ENCODE data around the gene FGF7. TPM values are rescaled to one million over a fixed set of nuclear protein-coding genes. Genes with fewer than 3 reads are reported as not detected.
A peak's percentile ranks its signal among the peaks of the same experiment; 100 is the strongest.

Gene FGF7
- total RNA-seq, 3 donors from 2014 or later: 33.7 to 178 (median 42.9) TPM

DNA sequence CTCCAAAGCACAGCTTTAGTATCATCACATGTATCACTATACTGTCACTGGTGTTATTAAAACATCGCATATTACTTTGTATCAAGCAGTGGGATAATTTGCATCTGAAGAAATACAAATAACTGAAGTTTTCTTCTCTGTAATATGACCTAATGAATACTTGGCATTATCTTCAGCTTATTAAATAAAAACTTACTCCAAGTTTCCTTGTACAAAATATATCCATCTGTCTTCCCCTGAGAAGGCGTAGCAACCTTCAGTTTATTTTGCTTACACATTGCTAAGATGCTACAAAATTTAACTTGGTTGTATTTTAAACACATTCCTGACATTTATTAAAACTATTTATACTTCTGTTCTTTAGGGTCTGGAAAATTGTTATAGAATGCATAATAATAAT lies 13.7 kb downstream of the FGF7 start:
- intact Hi-C loops (cut with DNase I; ENCODE audit: low total_unique reads): no loop called here
- Histone ChIP-seq H3K27me3 (no peaks in the 10 kb centered on the region), H3K36me3 (no peaks in the 10 kb centered on the region), H3K4me3 (peak overlapping the region in 1 of 3 donors; percentile 37), H3K27ac (no peak overlapping the region), H3K4me1 (no peaks in the 10 kb centered on the region), H3K9me3 (no peaks in the 10 kb centered on the region)
- no peak for DNase-seq (ENCODE audit: low spot score in 2 of 2)
- no peak for TF ChIP-seq POLR2AphosphoS5 (IDR thresholded peaks at IDR 0.05)

DNA sequence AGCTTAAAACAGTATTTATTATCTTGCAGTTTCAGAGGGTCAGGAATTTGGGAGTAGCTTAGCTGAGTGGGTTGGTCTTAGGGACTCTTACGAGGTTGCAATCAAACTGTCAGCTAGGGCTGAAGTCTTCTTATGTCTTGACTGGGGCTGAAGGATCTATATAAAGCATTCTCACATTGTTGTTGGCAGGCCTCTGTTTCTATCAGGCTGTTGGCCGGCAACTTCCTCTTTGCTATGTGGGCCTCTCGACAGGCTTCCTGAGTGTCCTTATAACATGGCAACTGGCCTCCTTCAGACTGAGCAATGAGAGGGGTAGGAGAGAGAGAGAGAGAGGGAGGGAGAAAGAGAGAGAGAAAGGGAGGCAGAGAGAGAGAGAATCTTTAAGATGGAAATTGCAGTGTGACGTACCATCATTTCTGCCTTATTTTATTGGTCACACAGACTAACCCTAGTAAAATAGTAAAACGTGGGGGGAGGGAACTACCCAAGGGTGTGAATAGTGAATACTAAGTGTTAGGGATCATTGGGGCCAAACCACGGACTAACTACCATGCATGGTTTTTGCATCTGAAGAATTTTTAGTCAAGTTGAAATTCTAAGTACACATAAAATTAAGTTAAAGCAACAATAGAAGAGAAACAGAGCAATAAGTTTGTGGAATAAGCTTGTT lies 16.1 kb downstream of the FGF7 start:
- no peak for DNase-seq (ENCODE audit: low spot score in 2 of 2)
- intact Hi-C loops (cut with DNase I; ENCODE audit: low total_unique reads): no loop called here
- no peaks in the 10 kb centered on the region for H3K4me1 ChIP-seq
- no peaks in the 10 kb centered on the region for H3K9me3 ChIP-seq
- H3K36me3 ChIP-seq: no peaks in the 10 kb centered on the region
- H3K27me3 ChIP-seq: no peaks in the 10 kb centered on the region
- H3K27ac ChIP-seq: peak overlapping the region; percentile 19 to 23
- H3K4me3 ChIP-seq: peak overlapping the region in 1 of 3 donors; percentile 41
- TF ChIP-seq POLR2AphosphoS5 (IDR thresholded peaks at IDR 0.05) (no peak), POLR2A (IDR thresholded peaks at IDR 0.05) (no peak)
- TF ChIP-seq, protein P1, sequence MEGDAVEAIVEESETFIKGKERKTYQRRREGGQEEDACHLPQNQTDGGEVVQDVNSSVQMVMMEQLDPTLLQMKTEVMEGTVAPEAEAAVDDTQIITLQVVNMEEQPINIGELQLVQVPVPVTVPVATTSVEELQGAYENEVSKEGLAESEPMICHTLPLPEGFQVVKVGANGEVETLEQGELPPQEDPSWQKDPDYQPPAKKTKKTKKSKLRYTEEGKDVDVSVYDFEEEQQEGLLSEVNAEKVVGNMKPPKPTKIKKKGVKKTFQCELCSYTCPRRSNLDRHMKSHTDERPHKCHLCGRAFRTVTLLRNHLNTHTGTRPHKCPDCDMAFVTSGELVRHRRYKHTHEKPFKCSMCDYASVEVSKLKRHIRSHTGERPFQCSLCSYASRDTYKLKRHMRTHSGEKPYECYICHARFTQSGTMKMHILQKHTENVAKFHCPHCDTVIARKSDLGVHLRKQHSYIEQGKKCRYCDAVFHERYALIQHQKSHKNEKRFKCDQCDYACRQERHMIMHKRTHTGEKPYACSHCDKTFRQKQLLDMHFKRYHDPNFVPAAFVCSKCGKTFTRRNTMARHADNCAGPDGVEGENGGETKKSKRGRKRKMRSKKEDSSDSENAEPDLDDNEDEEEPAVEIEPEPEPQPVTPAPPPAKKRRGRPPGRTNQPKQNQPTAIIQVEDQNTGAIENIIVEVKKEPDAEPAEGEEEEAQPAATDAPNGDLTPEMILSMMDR (IDR thresholded peaks at IDR 0.05): no peak

DNA sequence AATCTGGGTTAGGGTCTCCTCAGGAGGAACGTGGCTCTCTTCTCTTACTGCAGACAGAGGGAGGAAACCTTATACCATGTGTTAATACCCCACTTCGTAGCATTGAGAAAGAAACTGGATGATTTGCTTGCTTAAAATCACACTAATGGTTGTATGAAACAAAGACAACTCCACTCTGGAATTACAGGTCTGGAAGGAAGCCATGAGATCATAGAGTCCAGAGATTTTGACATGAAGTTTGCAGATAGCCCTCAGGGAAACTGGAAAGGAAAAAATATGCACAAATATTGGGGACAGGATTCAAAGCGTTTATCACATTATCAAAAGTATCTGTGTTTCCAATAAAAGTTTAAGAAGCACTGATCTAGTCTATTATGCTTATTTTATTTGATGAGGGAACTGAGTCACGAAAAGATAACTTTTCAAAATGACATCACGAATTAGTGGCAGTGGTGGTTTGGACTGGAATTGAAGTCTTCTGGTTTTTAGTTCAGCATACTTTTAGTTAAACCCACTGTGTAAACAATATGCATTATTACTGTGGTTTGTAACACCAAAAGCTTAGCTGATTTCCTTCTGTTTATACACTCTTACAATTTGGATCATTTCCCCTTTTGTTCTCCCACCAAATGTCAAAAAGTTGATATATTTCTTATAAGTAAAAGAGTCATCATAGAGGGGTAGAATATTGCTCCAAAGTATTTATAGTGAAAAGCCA lies 16.8 kb downstream of the FGF7 start:
- intact Hi-C loops (cut with DNase I; ENCODE audit: low total_unique reads): no loop called here
- H3K27ac ChIP-seq: peak overlapping the region in 1 of 2 donors; percentile 19

DNA sequence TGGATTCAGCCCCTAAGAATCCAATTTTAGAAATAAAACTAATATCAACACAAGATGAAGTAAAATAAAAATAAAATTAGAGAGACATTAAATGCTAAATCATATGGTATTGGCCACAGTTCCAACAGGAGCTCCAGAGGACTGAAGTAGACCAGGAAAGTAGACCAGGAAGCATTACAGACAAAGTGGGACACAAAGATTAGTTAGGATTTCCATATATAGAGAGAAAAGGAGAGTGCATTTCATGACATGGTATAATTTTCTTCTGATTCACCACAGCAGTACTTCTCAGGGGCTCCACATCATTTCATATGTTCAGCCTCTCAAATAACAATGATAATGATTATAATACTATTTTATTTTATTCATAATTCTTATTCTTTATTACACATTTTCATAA lies 18.3 kb downstream of the FGF7 start:
- no peak for DNase-seq (ENCODE audit: low spot score in 2 of 2)
- Histone ChIP-seq H3K36me3 (no peaks in the 10 kb centered on the region), H3K27me3 (no peaks in the 10 kb centered on the region), H3K9me3 (no peaks in the 10 kb centered on the region), H3K4me3 (no peak overlapping the region), H3K4me1 (no peaks in the 10 kb centered on the region), H3K27ac (peak overlapping the region in 1 of 2 donors; percentile 31)
- TF ChIP-seq POLR2AphosphoS5 (IDR thresholded peaks at IDR 0.05) (no peak), POLR2A (IDR thresholded peaks at IDR 0.05) (no peak)
- TF ChIP-seq, protein P1 (IDR thresholded peaks at IDR 0.05): no peak
- intact Hi-C loops (cut with DNase I; ENCODE audit: low total_unique reads): no loop called here

More for the DNA sequence above, 16.8 kb downstream of the FGF7 start:
- Histone ChIP-seq H3K27me3 (no peaks in the 10 kb centered on the region), H3K4me1 (no peaks in the 10 kb centered on the region), H3K4me3 (peak overlapping the region in 1 of 3 donors; percentile 41), H3K9me3 (no peaks in the 10 kb centered on the region), H3K36me3 (no peaks in the 10 kb centered on the region)
- TF ChIP-seq POLR2AphosphoS5 (IDR thresholded peaks at IDR 0.05) (no peak), POLR2A (IDR thresholded peaks at IDR 0.05) (no peak)
- TF ChIP-seq, protein P1 (IDR thresholded peaks at IDR 0.05): no peak
- DNase-seq (ENCODE audit: low spot score in 2 of 2): no peak

DNA sequence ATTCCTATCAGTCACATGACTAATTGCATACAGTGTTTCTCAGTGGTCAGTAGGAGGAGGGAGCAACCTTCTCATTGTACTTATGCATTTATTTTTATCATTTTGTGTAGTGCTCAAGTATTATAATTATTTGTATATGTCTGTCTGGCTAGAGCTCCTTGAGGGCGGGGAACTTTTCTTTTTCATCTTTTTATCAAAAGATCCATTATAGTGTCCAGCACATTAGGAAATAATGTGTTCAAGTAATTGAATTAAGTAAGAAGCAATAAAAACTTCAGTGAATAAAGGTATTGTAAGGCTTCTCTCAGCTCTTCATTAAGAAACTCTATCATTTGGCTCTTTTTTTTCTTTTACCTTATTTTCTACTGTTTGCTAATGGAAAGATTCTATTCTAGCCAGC lies 18.8 kb downstream of the FGF7 start:
- TF ChIP-seq POLR2A (IDR thresholded peaks at IDR 0.05) (no peak), POLR2AphosphoS5 (IDR thresholded peaks at IDR 0.05) (no peak)
- TF ChIP-seq, protein P1 (IDR thresholded peaks at IDR 0.05): no peak
- Histone ChIP-seq H3K9me3 (no peaks in the 10 kb centered on the region), H3K4me1 (no peaks in the 10 kb centered on the region), H3K36me3 (no peaks in the 10 kb centered on the region), H3K27me3 (no peaks in the 10 kb centered on the region), H3K4me3 (no peak overlapping the region), H3K27ac (no peak overlapping the region)
- intact Hi-C loops (cut with DNase I; ENCODE audit: low total_unique reads): no loop called here
- no peak for DNase-seq (ENCODE audit: low spot score in 2 of 2)

Data from breast epithelium (tissue), 4 donors.